Hematopoietic multipotent progenitor cell treated with erythropoietin and hydrocortisone succinate and interleukin-3 and kit ligand, for 6 days (in vitro differentiated cells): Measurements from ENCODE around the gene TTC16.
"Not testable (repeated sequence)": the region's sequence is repeated elsewhere in the genome, so short reads cannot be mapped to it uniquely, and the experiment has no call there.

Source experiments
- DNase-seq: peaks from one replicate; pipeline ENCODE4 v3.0.0-alpha.2; 2015

TTC16 gene

GRCh38 chr9:127744398-127745110 is 28.7 kb downstream of the TTC16 start:
- DNase-seq = no peak

GRCh38 chr9:127746959-127747569 is 31.2 kb downstream of the TTC16 start:
- no peak for DNase-seq

GRCh38 chr9:127749090-127749787 is 33.4 kb downstream of the TTC16 start:
- DNase-seq = no peak

GRCh38 chr9:127751269-127752054 is 35.6 kb downstream of the TTC16 start:
- DNase-seq = peak; percentile 49

GRCh38 chr9:127753148-127753547 is 37.3 kb downstream of the TTC16 start:
- no peak for DNase-seq

- DNase-seq = no peak
Observed at GRCh38 chr9:127753622-127754021, 37.7 kb downstream of the TTC16 start.

GRCh38 chr9:127754099-127755060 is 38.5 kb downstream of the TTC16 start:
- no peak for DNase-seq

- no peak for DNase-seq
Observed at GRCh38 chr9:127755061-127756060, 39.5 kb downstream of the TTC16 start.

GRCh38 chr9:127756233-127756632 is 40.4 kb downstream of the TTC16 start:
- no peak for DNase-seq

GRCh38 chr9:127756776-127757175 is 40.9 kb downstream of the TTC16 start:
- DNase-seq = not testable (repeated sequence)

- peak; percentile 63 for DNase-seq
Observed at GRCh38 chr9:127758843-127759242, 43.0 kb downstream of the TTC16 start.

- DNase-seq = no peak
Observed at GRCh38 chr9:127761061-127761460, 45.2 kb downstream of the TTC16 start.

GRCh38 chr9:127761491-127761956 is 45.6 kb downstream of the TTC16 start:
- no peak for DNase-seq

GRCh38 chr9:127762111-127762676 is 46.3 kb downstream of the TTC16 start:
- DNase-seq = peak; percentile 34

GRCh38 chr9:127763918-127764384 is 48.1 kb downstream of the TTC16 start:
- DNase-seq = peak; percentile 70

GRCh38 chr9:127765418-127765817 is 49.5 kb downstream of the TTC16 start:
- DNase-seq = no peak

GRCh38 chr9:127767410-127767809 is 51.5 kb downstream of the TTC16 start:
- no peak for DNase-seq

GRCh38 chr9:127767909-127768331 is 52.0 kb downstream of the TTC16 start:
- no peak for DNase-seq

GRCh38 chr9:127768698-127769097 is 52.8 kb downstream of the TTC16 start:
- peak; percentile 40 for DNase-seq

- DNase-seq = no peak
Observed at GRCh38 chr9:127769101-127769500, 53.2 kb downstream of the TTC16 start.
